ENCODE data around the gene TSPAN18. TPM values are rescaled to one million over a fixed set of nuclear protein-coding genes. Genes with fewer than 3 reads are reported as not detected.

The TSPAN18 gene
- total and polyA plus RNA-seq, 11 donors: 40.0 to 151 (median 74.9) TPM

DNA sequence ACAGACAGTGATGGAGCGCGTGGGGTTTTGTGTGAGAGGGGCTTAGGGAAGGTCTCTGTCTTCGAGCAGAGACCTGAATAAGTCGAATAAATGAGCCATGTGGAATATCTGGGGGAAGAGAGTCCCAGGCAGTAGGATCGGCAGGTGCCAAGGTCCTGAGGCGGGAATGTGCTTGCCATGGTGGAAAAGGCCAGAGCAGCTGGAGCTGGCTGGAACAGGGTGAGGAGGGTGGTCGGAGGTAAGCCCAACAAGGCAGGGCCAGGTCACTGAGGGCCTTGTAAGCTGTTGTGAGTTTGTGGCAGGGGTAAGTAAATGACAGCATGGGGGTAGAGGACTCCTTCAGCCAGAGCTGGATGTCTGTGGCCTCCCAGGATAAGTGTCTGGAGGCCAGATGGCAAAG is 152.7 kb downstream of the TSPAN18 start:
- Histone ChIP-seq H3K27me3 (no peaks in the 10 kb centered on the region), H3K27ac (no peak overlapping the region), H3K4me1 (peaks cover 0 to 24% (median 12%) of the 10 kb centered on the region in 12 donors), H3K36me3 (peaks cover 0 to 7% (median 0%) of the 10 kb centered on the region in 9 donors), H3K9me3 (no peaks in the 10 kb centered on the region), H3K4me3 (no peak overlapping the region)
- TF ChIP-seq POLR2A (IDR thresholded peaks at IDR 0.05): no peak
- TF ChIP-seq, protein P1, sequence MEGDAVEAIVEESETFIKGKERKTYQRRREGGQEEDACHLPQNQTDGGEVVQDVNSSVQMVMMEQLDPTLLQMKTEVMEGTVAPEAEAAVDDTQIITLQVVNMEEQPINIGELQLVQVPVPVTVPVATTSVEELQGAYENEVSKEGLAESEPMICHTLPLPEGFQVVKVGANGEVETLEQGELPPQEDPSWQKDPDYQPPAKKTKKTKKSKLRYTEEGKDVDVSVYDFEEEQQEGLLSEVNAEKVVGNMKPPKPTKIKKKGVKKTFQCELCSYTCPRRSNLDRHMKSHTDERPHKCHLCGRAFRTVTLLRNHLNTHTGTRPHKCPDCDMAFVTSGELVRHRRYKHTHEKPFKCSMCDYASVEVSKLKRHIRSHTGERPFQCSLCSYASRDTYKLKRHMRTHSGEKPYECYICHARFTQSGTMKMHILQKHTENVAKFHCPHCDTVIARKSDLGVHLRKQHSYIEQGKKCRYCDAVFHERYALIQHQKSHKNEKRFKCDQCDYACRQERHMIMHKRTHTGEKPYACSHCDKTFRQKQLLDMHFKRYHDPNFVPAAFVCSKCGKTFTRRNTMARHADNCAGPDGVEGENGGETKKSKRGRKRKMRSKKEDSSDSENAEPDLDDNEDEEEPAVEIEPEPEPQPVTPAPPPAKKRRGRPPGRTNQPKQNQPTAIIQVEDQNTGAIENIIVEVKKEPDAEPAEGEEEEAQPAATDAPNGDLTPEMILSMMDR (IDR thresholded peaks at IDR 0.05): no peak
- DNase-seq (no peak), ATAC-seq (no peak)
- WGBS, 4 donors: 94 to 97% (median 95%) methylated on average over 7 of the region's 7 CpGs
- intact Hi-C loops (cut with DNase I): loop anchor here in 1 of 10 donors (10.0 kb wide), 1 partner anchor 55 kb away; no protein-coding TSS in a partner anchor

- no peaks in the 10 kb centered on the region for H3K27me3 ChIP-seq
- 87 to 92% (median 90%) methylated on average over 3 to 6 of the region's 6 CpGs for WGBS, 4 donors
- H3K9me3 ChIP-seq: no peaks in the 10 kb centered on the region
- DNase-seq: no peak
- ATAC-seq: no peak
- intact Hi-C loops (cut with DNase I): loop anchor here in 1 of 10 donors (5.0 kb wide), 1 partner anchor 93 kb away; no protein-coding TSS in a partner anchor
- no peak overlapping the region for H3K27ac ChIP-seq
- H3K36me3 ChIP-seq: peaks cover 0 to 7% (median 0%) of the 10 kb centered on the region in 9 donors
- TF ChIP-seq, protein P1 (IDR thresholded peaks at IDR 0.05): no peak
- no peak for TF ChIP-seq POLR2A (IDR thresholded peaks at IDR 0.05)
- H3K4me1 ChIP-seq: peaks cover 0 to 29% (median 12%) of the 10 kb centered on the region in 12 donors
- no peak overlapping the region for H3K4me3 ChIP-seq
Measured at GRCh38 chr11:44880511-44880910, 153.7 kb downstream of the TSPAN18 start.

GRCh38 chr11:44880953-44881352 is 154.2 kb downstream of the TSPAN18 start:
- peaks cover 0 to 33% (median 14%) of the 10 kb centered on the region in 12 donors for H3K4me1 ChIP-seq

DNA sequence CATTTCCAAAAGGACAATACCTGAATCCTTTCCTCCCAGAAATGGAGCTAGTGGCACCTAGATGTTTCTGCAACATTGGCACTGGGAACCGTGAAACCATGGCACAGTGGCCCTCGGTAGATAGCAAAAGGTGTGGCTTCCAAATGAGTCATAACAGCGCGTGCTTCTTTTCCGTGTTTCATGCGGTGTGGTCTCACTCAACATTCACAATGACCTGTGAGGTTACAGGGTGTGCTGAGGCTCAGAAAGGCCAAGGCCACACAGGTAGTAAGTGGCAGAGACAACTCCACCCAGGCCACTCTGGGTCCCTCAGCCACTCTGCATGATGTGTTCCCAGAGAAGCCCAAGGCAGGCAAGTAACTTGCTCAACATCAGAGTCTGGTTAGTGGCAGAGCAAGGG is 156.5 kb downstream of the TSPAN18 start:
- H3K4me1 ChIP-seq: peaks cover 0 to 34% (median 19%) of the 10 kb centered on the region in 12 donors
- no peak for DNase-seq
- WGBS, 4 donors: 72 to 88% (median 83%) methylated on average over 6 of the region's 6 CpGs
- H3K27ac ChIP-seq: no peak overlapping the region
- peaks cover 0 to 7% (median 0%) of the 10 kb centered on the region in 9 donors for H3K36me3 ChIP-seq
- no peak for ATAC-seq
- intact Hi-C loops (cut with DNase I): loop anchor here in 1 of 10 donors (5.0 kb wide), 1 partner anchor 96 kb away; no protein-coding TSS in a partner anchor
- TF ChIP-seq, protein P1 (IDR thresholded peaks at IDR 0.05): no peak
- no peak for TF ChIP-seq POLR2A (IDR thresholded peaks at IDR 0.05)
- H3K4me3 ChIP-seq: no peak overlapping the region
- no peaks in the 10 kb centered on the region for H3K27me3 ChIP-seq
- no peaks in the 10 kb centered on the region for H3K9me3 ChIP-seq

More at GRCh38 chr11:44880953-44881352, 154.2 kb downstream of the TSPAN18 start:
- no peak for ATAC-seq
- peaks cover 0 to 7% (median 0%) of the 10 kb centered on the region in 9 donors for H3K36me3 ChIP-seq
- H3K27ac ChIP-seq: no peak overlapping the region
- WGBS, 4 donors: 80 to 100% (median 95%) methylated on average over 4 of the region's 4 CpGs
- intact Hi-C loops (cut with DNase I): loop anchor here in 1 of 10 donors (5.0 kb wide), 1 partner anchor 94 kb away; no protein-coding TSS in a partner anchor
- TF ChIP-seq POLR2A (IDR thresholded peaks at IDR 0.05): no peak
- TF ChIP-seq, protein P1 (IDR thresholded peaks at IDR 0.05): no peak
- DNase-seq: no peak
- no peaks in the 10 kb centered on the region for H3K27me3 ChIP-seq
- no peak overlapping the region for H3K4me3 ChIP-seq
- no peaks in the 10 kb centered on the region for H3K9me3 ChIP-seq
